HepG2 (cell line): Measurements from ENCODE around the gene C4BPA. TPM values are rescaled to one million over a fixed set of nuclear protein-coding genes. Genes with fewer than 3 reads are reported as not detected.
A peak's percentile ranks its signal among the peaks of the same experiment; 100 is the strongest.

Experiments
- ARNT ChIP-seq: fragments of 450-650 bp; IDR thresholded peaks from 2 replicates; pipeline ENCODE4 v1.6.1; 2017
- DPF2 ChIP-seq: sonication (generic); formaldehyde crosslinking; IDR thresholded peaks from 2 replicates; pipeline ENCODE4 v1.4.0; 2020; ENCODE audit warnings: mild to moderate bottlenecking, low read depth, missing genetic modification reagents, borderline replicate concordance
- MAZ ChIP-seq, 2 experiments: sonication (generic) in 1 of 2; formaldehyde crosslinking in 1 of 2; IDR thresholded peaks; 2 replicates each; pipeline versions ENCODE4 v1.5.0 to v1.6.1; 2012 to 2020; ENCODE audit warnings: low read depth in 2 of 2, mild to moderate bottlenecking in 2 of 2, borderline replicate concordance in 1 of 2, improper control_type of control experiment in 1 of 2, low read length in 1 of 2, missing genetic modification reagents in 1 of 2, moderate library complexity in 1 of 2
- MIXL1 ChIP-seq: IDR thresholded peaks from 2 replicates; pipeline ENCODE4 v1.6.1; 2016
- MXI1 ChIP-seq: IDR thresholded peaks from 3 replicates; pipeline ENCODE4 v1.6.1; 2012; ENCODE audit warnings: low read depth, low read length, inconsistent platforms, borderline replicate concordance
- NFE2L1 ChIP-seq: sonication (generic); formaldehyde crosslinking; IDR thresholded peaks from 2 replicates; pipeline ENCODE4 v1.4.0; 2020; ENCODE audit warnings: missing genetic modification reagents, mild to moderate bottlenecking, borderline replicate concordance
- NR2F1 ChIP-seq, 2 experiments: fragments of 450-650 bp in 1 of 2; formaldehyde crosslinking in 1 of 2; IDR thresholded peaks; 2 replicates each; pipeline versions ENCODE4 v1.5.0 to v1.6.1; 2016 to 2020; ENCODE audit warnings: mild to moderate bottlenecking in 1 of 2, missing compliant biosample characterization in 1 of 2, missing genetic modification reagents in 1 of 2, moderate library complexity in 1 of 2
- PAX8 ChIP-seq: sonication (generic); formaldehyde crosslinking; IDR thresholded peaks from 2 replicates; pipeline ENCODE4 v1.8.0; 2022; ENCODE audit warnings: mild to moderate bottlenecking, missing genetic modification reagents, borderline replicate concordance
- SAFB2 ChIP-seq: sonication (generic); formaldehyde crosslinking; IDR thresholded peaks from 2 replicates; pipeline ENCODE4 v1.5.1; 2020; ENCODE audit warnings: missing genetic modification reagents, low read depth, mild to moderate bottlenecking, borderline replicate concordance
- TCF7 ChIP-seq: sonication (generic); IDR thresholded peaks from 2 replicates; pipeline ENCODE4 v1.6.1; 2016; ENCODE audit warnings: antibody characterized with exemption, low read depth
- ZFYVE20 ChIP-seq: sonication (generic); formaldehyde crosslinking; IDR thresholded peaks from 2 replicates; pipeline ENCODE4 v1.8.0; 2023; ENCODE audit warnings: low read depth, mild to moderate bottlenecking, moderate library complexity, missing genetic modification reagents, borderline replicate concordance
- ZNF230 ChIP-seq: sonication (generic); formaldehyde crosslinking; IDR thresholded peaks from 2 replicates; pipeline ENCODE4 v1.4.0; 2020; ENCODE audit warnings: mild to moderate bottlenecking, missing genetic modification reagents
- ZNF274 ChIP-seq: sonication (generic); formaldehyde crosslinking; IDR thresholded peaks from 2 replicates; pipeline ENCODE4 v1.5.1; 2020; ENCODE audit warnings: mild to moderate bottlenecking, missing genetic modification reagents
- ZNF670 ChIP-seq: sonication (generic); formaldehyde crosslinking; IDR thresholded peaks from 2 replicates; pipeline ENCODE4 v1.8.0; 2022; ENCODE audit warnings: mild to moderate bottlenecking, missing genetic modification reagents, borderline replicate concordance
- ZNF788 ChIP-seq: sonication (generic); formaldehyde crosslinking; IDR thresholded peaks from 2 replicates; pipeline ENCODE4 v1.5.0; 2020; ENCODE audit warnings: mild to moderate bottlenecking, missing genetic modification reagents, borderline replicate concordance
- polyA plus RNA-seq, 8 experiments: library from polyadenylated mRNA; depleted of rRNA in 3 of 8; stranded (reverse) in 7 of 8; unstranded in 1 of 8; fragments of >200 nt; fragmentation: Illumina TruSeq in 4 of 8; extraction: Trizol in 4 of 8; gene quantifications; 2 replicates each; pipeline versions ENCODE4 v1.2.1 to v1.2.3, GENCODE V29; 2011 to 2016; ENCODE audit warnings: low read depth in 4 of 8, missing spikeins in 1 of 8, mixed read lengths in 1 of 8; ENCODE audit not compliant: insufficient read depth in 1 of 8
- total RNA-seq, 5 experiments: library from RNA; depleted of rRNA; stranded (reverse); fragments of >200 nt; fragmentation: Illumina TruSeq; extraction: Trizol; gene quantifications; 2 replicates each; pipeline ENCODE4 v1.2.3, GENCODE V29; 2016; ENCODE audit warnings: low read depth in 1 of 5
- TF ChIP-seq, protein P1 (sequence below): sonication (generic); formaldehyde crosslinking; IDR thresholded peaks from 2 replicates; pipeline ENCODE4 v1.4.0; 2020; ENCODE audit warnings: missing genetic modification reagents
- TF ChIP-seq, protein P2 (sequence below): IDR thresholded peaks from 2 replicates; pipeline ENCODE4 v1.6.1; 2016; ENCODE audit warnings: low read depth, missing genetic modification reagents, missing compliant biosample characterization
- TF ChIP-seq, protein P3 (sequence below): sonication (generic); formaldehyde crosslinking; IDR thresholded peaks from 2 replicates; pipeline ENCODE4 v1.5.0; 2020; ENCODE audit warnings: mild to moderate bottlenecking, missing genetic modification reagents

C4BPA gene
- total and polyA plus RNA-seq, 2 of the 13 experiments (the other 11 are each of a cell fraction or from before 2014, with no cell fraction given), result 32.1 to 60.1 TPM

DNA sequence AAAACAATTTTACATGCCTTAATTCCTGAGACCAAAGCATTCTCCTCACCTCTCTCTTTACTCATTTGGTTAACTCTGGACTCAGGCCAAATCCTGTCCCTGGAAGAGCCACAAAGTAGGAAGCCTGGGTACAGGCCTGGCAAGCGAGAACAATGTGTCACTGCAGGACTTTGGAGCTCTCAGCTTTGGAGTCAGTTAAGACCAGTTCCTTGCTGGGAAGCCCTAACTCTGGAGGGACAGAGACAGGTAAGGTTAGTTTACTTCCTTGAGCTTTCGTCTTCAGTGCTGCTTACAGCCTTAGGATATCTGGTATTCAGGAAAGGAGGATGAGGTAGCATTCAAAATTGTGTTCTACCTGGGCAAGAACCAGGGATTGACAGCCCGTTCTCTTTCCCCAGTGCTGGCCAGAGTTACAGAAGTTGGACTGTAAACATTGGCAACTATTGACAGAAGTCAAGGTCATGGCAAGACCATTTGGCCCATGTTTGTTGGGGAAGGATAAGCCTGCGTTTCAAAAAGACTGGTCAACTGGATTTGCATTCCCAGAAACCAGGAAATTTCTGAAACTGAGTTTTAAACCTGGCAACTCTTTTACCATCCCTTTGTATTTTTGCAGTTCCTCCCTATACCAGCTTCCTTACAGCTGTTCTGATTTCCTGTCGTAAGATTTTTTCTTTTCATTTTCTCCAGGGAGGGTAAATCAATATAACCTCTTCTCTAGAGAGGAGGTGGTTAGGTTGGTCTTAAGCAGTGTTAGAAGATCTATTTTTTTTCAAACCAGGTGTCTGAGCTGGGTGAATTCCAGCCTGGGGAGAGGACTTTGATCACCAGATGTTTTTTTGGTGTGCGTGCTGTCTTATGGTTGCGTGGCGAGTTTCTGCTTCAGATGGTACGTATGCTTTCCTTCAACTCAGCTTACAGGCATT is 15.1 kb upstream of the C4BPA start, which contains the start of gene C4BPB (continued):
- TF ChIP-seq, protein P1, sequence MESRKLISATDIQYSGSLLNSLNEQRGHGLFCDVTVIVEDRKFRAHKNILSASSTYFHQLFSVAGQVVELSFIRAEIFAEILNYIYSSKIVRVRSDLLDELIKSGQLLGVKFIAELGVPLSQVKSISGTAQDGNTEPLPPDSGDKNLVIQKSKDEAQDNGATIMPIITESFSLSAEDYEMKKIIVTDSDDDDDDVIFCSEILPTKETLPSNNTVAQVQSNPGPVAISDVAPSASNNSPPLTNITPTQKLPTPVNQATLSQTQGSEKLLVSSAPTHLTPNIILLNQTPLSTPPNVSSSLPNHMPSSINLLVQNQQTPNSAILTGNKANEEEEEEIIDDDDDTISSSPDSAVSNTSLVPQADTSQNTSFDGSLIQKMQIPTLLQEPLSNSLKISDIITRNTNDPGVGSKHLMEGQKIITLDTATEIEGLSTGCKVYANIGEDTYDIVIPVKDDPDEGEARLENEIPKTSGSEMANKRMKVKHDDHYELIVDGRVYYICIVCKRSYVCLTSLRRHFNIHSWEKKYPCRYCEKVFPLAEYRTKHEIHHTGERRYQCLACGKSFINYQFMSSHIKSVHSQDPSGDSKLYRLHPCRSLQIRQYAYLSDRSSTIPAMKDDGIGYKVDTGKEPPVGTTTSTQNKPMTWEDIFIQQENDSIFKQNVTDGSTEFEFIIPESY (CRISPR knock-in tag), result peak; percentile 6; the same call in 1 of the 2 replicates
- TF ChIP-seq SAFB2 (CRISPR knock-in tag) (no peak), ZFYVE20 (CRISPR knock-in tag) (no peak), NR2F1 (CRISPR knock-in tag; IDR thresholded peaks at IDR 0.05) (peak; percentile 68 to 74; a peak in 3 of 4 replicates), ZNF274 (CRISPR knock-in tag) (no peak; the same call in 1 of the 2 replicates), ARNT (no peak), MAZ (IDR thresholded peaks at IDR 0.05; ENCODE audit: borderline replicate concordance, low read depth, low read length) (no peak), MAZ (CRISPR knock-in tag; IDR thresholded peaks at IDR 0.05; ENCODE audit: low read depth) (0 out of 2 replicates have a peak, but pooled peaks have one; percentile 13), ZNF230 (CRISPR knock-in tag) (no peak), TCF7 (peak; percentile 28; the same call in 1 of the 2 replicates), DPF2 (CRISPR knock-in tag) (peak; percentile 82; the same call in 1 of the 2 replicates), PAX8 (no peak), MIXL1 (CRISPR knock-in tag) (peak; percentile 67; the same call in 1 of the 2 replicates), ZNF670 (no peak), MXI1 (0 out of 3 replicates have a peak, but pooled peaks have one; percentile 31), ZNF788 (CRISPR knock-in tag) (peak; percentile 38; the same call in 1 of the 2 replicates), NFE2L1 (no peak)
- TF ChIP-seq, protein P2, sequence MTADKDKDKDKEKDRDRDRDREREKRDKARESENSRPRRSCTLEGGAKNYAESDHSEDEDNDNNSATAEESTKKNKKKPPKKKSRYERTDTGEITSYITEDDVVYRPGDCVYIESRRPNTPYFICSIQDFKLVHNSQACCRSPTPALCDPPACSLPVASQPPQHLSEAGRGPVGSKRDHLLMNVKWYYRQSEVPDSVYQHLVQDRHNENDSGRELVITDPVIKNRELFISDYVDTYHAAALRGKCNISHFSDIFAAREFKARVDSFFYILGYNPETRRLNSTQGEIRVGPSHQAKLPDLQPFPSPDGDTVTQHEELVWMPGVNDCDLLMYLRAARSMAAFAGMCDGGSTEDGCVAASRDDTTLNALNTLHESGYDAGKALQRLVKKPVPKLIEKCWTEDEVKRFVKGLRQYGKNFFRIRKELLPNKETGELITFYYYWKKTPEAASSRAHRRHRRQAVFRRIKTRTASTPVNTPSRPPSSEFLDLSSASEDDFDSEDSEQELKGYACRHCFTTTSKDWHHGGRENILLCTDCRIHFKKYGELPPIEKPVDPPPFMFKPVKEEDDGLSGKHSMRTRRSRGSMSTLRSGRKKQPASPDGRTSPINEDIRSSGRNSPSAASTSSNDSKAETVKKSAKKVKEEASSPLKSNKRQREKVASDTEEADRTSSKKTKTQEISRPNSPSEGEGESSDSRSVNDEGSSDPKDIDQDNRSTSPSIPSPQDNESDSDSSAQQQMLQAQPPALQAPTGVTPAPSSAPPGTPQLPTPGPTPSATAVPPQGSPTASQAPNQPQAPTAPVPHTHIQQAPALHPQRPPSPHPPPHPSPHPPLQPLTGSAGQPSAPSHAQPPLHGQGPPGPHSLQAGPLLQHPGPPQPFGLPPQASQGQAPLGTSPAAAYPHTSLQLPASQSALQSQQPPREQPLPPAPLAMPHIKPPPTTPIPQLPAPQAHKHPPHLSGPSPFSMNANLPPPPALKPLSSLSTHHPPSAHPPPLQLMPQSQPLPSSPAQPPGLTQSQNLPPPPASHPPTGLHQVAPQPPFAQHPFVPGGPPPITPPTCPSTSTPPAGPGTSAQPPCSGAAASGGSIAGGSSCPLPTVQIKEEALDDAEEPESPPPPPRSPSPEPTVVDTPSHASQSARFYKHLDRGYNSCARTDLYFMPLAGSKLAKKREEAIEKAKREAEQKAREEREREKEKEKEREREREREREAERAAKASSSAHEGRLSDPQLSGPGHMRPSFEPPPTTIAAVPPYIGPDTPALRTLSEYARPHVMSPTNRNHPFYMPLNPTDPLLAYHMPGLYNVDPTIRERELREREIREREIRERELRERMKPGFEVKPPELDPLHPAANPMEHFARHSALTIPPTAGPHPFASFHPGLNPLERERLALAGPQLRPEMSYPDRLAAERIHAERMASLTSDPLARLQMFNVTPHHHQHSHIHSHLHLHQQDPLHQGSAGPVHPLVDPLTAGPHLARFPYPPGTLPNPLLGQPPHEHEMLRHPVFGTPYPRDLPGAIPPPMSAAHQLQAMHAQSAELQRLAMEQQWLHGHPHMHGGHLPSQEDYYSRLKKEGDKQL (CRISPR knock-in tag), result peak; percentile 85
- TF ChIP-seq, protein P3, sequence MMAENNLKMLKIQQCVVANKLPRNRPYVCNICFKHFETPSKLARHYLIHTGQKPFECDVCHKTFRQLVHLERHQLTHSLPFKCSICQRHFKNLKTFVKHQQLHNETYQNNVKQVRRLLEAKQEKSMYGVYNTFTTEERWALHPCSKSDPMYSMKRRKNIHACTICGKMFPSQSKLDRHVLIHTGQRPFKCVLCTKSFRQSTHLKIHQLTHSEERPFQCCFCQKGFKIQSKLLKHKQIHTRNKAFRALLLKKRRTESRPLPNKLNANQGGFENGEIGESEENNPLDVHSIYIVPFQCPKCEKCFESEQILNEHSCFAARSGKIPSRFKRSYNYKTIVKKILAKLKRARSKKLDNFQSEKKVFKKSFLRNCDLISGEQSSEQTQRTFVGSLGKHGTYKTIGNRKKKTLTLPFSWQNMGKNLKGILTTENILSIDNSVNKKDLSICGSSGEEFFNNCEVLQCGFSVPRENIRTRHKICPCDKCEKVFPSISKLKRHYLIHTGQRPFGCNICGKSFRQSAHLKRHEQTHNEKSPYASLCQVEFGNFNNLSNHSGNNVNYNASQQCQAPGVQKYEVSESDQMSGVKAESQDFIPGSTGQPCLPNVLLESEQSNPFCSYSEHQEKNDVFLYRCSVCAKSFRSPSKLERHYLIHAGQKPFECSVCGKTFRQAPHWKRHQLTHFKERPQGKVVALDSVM, result peak; percentile 44; the same call in 1 of the 2 replicates
